Gastroesophageal sphincter (tissue), 3 donors: ENCODE data around the gene CEMIP.

Experiments
- POLR2A ChIP-seq, 2 donors: fragments of 450-650 bp; IDR thresholded peaks; one replicate each; pipeline ENCODE4 v1.6.1; 2017; ENCODE audit warnings: antibody characterized with exemption in 2 of 2, mild to moderate bottlenecking in 2 of 2, moderate library complexity in 1 of 2
- TF ChIP-seq, protein P1 (sequence below), 4 experiments: fragments of 200-600 bp in 2 of 4; fragments of 450-650 bp in 2 of 4; sonication (generic) in 1 of 4; IDR thresholded peaks; one replicate each; pipeline ENCODE4 v1.5.1; 2017 to 2019; ENCODE audit warnings: antibody characterized with exemption in 4 of 4, mild to moderate bottlenecking in 2 of 4, moderate library complexity in 2 of 4

GRCh38 chr15:80866936-80867335 lies 87.8 kb downstream of the CEMIP start:
- no peak for TF ChIP-seq POLR2A (IDR thresholded peaks at IDR 0.05)
- TF ChIP-seq, protein P1, sequence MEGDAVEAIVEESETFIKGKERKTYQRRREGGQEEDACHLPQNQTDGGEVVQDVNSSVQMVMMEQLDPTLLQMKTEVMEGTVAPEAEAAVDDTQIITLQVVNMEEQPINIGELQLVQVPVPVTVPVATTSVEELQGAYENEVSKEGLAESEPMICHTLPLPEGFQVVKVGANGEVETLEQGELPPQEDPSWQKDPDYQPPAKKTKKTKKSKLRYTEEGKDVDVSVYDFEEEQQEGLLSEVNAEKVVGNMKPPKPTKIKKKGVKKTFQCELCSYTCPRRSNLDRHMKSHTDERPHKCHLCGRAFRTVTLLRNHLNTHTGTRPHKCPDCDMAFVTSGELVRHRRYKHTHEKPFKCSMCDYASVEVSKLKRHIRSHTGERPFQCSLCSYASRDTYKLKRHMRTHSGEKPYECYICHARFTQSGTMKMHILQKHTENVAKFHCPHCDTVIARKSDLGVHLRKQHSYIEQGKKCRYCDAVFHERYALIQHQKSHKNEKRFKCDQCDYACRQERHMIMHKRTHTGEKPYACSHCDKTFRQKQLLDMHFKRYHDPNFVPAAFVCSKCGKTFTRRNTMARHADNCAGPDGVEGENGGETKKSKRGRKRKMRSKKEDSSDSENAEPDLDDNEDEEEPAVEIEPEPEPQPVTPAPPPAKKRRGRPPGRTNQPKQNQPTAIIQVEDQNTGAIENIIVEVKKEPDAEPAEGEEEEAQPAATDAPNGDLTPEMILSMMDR (IDR thresholded peaks at IDR 0.05) = no peak
